HG03095 (cell line): Measurements from ENCODE around the gene CHM.
"Not testable (repeated sequence)": the region's sequence is repeated elsewhere in the genome, so short reads cannot be mapped to it uniquely, and the experiment has no call there.

Source experiments
- ATAC-seq: cut with Tn5 transposase; IDR thresholded peaks from one replicate; pipeline ENCODE4 v1.9.1; 2021; ENCODE audit warnings: moderate library complexity; ENCODE audit not compliant: unreplicated experiment

CHM gene

DNA sequence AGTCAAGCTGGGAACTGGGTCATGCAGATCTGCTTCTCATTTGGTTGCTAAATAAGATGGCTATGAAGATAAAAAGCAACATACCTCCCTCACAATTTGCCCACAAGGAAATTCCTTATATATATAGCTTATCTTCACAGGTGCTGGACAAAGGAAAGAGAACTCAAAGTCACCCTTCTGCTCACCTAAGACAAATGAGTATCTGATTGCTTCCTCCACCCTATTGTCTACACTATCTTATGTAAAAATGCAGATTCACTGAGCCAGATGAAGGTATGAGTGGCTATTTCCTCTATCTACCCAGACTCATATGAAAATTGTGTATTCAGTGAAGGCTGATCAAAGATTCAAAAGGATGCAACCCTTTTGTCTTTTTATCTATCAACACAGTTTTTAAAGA lies 50.8 kb downstream of the CHM start:
- no peak for ATAC-seq

DNA sequence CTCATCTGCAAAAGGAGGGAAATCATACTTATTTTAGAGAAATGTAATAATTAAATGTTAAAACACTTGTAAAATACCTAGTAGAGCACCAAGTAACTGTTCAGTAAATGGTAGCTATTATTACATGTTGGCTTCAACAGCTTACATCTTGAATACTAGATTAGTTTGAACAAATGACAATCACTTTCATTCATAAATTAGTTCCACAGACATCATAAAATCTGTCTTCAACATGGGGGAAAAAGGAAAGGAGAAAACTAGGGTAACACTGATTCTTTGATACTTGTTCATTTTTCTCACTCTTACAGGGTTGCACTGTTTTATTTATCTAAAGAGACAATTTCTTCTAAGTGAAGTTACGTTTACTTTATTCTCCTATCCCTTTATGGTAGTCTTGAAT lies 51.7 kb downstream of the CHM start:
- ATAC-seq: no peak

DNA sequence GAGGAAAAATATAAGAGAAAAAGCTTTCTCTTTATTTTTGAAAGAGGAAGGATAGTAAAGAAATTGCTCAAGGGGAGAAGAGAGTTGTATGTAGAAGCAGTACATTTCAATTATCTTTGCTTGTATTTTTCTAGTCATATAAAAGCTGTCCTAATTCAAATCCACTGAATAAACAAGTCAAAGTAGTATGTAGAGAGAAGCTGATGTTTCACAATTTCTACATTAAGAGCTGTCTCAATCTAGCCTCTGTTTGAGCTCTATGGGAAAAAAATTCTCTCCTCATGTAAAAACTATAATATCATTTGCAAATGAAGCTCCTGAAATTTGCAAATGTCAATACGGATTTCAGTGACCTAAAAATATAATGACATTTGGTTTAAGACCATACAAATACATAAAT lies 52.6 kb downstream of the CHM start:
- ATAC-seq: no peak

DNA sequence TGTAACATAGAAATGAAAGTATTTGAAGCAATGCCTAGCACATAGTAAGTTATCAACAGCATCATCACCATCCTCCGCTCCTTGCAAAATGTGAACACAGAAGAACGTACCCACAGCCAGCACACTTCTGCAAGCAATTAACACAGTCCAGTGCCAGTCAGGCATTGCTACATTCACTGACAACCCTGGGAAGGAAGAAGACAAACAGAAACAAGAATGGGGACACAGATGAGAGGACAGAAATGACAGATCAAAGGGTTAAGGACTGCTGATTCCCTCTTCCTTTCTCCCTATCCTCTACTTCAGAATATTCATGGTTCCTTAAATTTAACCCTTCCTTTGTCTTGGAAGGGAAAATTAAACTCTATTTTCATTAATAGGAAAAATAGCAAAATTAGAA lies 53.1 kb downstream of the CHM start:
- ATAC-seq: no peak

DNA sequence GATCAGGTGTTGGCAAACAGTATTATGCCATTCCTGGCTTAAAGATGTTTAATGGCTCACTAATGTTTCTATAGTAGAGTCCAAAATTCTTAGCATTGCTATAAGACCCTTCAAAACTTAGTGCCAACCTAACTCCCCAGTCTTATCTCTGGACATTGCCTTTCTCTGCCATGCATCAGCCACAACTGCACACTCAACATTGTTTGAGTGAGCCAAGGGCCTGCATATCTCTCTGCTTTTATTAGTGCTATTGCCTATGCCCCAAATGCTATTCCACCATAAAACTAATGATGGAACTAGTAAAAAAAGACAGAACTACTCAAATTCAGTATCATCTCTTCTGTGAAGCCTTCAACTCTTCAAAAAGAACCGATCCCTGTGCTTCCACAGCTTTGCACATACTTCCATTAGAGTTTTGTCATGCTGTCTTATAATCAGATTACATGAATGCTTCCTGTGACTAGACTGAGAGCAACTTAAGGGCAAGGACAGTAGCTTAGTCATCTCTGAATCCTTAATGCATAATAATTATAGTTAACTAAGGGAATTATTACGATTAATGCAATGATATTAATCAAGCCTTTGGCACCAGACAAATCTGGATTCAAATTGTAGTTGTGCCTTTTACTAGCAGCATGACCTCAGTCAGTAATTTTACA lies 53.7 kb downstream of the CHM start:
- no peak for ATAC-seq

DNA sequence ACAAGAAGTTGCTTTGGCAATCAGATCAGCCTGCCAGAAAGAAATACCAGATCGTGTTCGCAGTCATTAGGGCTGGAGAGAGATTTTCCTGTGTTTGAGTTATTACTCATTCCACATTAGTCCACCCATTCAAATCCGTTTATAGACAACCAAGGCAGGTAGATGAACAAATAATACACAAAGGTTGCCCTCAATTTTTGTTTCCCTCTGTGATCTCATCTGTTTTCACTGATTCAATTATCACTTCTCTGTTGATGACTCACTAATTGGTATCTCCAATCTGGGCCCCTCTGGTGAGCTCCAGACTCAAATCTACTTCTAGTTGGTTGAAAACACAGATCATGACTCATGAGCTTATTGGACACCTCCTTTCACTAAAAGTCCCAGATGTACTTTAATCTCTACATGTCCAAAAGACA lies 54.5 kb downstream of the CHM start:
- no peak for ATAC-seq

DNA sequence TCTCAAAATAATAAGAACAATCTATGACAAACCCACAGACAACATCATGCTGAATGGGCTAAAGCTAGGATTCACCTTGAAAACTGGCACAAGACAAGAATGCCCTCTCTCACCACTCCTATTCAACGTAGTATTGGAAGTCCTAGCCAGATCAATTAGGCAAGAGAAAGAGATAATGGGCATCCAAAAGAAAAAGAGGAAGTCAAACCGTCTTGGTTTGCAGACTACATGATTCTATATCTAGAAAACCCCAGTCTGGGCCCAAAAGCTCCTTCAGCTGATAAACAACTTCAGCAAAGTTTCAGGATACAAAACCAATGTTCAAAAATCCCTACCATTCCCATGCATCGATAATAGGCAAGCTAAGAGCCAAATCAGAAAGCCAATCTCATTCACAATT lies 59.0 kb downstream of the CHM start:
- no peak for ATAC-seq

DNA sequence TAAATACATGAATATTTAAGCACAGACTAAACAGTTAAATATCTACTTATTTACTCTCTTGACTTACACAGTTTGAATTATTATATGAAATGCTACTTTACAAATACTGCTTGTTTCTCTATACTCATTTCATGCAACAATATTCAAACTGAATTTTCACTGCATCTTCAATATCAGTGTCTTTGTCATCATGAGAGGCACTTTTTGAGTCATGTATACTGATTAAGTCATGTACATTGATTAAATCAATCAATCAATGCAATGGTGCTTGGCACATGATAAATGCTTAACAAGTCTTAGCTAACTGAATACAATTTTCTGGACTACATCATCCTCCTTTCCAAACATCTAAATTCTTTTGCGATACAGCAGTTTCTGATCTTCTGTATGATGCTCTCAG lies 67.1 kb downstream of the CHM start:
- ATAC-seq: no peak

DNA sequence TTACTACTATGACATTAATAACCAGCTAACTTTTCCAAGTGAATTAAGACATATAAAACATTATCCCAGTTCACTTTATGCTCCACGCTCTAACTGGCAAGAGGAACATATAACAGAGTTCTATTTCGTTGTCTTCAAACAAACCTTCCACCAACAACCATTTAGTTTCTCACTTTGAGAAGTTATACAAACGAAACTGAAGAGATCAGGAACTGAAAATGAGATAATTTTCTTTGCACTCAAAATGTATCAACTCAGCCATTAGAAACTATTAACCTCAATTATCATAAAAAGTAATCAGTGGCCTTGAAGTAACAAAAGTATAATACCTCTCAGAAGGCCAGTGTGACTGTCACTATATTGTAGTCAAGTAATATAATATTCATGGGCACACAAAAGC lies 70.1 kb downstream of the CHM start:
- ATAC-seq: peak; percentile 85

DNA sequence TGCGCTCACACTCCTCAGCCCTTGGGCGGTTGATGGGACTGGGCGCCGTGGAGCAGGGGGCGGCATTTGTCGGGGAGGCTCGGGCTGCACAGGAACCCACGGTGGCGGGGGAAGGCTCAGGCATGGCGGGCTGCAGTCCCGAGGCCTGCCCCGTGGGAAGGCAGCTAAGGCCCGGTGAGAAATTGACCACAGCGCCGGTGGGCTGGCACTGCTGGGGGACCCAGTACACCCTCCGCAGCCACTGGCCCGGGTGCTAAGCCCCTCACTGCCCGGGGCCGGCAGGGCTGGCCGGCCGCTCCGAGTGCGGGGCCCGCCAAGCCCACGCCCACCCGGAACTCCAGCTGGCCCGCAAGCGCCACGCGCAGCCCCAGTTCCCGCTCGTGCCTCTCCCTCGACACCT lies 75.0 kb downstream of the CHM start:
- ATAC-seq: not testable (repeated sequence)

DNA sequence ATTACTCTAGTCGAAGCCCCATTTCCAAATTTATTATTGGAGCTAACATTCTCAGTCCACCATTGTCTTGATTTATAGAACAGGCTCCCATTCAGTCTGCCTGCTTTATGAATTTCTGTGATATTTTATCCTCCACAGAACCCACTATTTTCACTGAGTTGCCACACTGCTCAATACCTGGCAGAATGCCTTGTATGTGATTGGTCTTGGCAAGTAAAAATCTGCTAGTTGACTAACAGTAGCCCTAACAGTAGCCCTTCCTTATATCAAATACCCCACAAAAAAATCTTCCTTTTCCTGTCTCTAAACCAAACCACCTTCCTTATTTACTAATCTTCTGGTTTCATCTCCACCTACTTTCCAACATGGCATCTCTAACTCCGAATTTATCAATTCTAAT lies 82.6 kb downstream of the CHM start:
- ATAC-seq: no peak

DNA sequence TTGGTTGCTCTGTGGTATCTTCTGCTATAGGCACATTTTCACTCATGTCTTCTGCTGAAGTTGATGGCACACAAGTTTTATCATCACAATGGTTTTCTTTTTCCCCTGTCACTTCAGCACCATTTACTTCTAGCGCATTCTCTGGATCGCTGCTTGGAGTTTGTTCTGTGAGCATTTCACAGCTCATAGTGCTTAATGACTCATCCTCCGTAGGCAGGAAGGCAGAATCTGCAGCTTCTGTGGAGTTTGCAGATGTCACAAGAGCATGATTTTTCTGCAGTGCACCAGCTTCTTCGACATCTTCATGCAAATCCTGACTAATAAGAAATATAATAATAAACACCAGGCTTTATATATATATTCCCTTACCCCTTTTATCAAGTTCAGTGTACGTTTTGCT lies 83.6 kb downstream of the CHM start:
- ATAC-seq: no peak

DNA sequence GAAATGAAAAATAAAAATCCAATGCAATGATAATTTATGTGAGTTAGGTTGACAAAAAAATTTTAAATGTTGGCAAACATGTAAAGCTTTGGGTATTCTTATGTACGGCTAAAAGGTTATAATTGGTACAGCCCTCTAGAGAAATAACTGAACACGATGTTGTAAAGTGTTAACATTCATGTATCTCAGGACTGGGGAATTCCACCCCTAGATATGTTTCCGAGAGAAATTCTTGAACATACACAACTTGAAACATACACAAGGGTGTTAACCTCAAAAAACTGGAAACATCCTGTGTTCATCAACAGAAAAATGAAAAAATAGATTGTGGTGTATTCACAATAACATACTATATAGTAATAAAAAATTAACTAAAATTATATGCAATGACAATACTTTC lies 91.8 kb downstream of the CHM start:
- no peak for ATAC-seq

DNA sequence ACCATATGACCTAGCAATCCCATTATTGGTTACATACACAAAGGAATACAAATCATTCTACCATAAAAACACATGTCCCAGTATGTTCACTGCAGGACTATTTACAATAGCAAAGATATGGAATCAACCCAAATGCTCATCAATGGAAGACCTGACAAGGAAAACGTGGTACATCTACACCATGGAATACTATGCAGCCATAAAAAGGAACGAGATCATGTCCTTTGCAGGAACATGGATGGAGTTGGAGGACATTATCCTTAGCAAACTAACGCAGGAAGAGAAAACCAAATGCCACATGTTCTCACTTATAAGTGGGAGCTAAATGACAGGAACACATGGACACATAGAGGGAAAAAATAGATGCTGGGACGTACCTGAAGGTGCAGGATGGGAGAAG lies 102.6 kb downstream of the CHM start:
- not testable (repeated sequence) for ATAC-seq

DNA sequence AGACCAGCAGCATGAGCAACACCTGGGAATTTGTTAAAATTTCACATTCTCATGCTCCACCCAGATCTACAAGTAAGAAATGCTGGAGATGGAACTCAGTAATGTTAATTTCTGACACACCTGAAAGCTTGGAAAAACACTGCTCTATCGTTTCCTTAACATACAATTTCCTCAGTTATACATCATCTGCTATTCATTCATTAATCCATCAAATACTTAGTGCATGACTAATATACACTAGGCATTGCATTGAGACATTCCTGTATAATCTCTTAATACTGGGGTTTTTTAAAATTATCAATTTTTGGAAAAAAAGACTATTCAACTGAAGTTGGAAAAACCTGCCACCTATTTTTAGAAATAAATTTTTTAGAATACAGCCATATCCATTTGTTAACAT lies 106.1 kb downstream of the CHM start:
- no peak for ATAC-seq

DNA sequence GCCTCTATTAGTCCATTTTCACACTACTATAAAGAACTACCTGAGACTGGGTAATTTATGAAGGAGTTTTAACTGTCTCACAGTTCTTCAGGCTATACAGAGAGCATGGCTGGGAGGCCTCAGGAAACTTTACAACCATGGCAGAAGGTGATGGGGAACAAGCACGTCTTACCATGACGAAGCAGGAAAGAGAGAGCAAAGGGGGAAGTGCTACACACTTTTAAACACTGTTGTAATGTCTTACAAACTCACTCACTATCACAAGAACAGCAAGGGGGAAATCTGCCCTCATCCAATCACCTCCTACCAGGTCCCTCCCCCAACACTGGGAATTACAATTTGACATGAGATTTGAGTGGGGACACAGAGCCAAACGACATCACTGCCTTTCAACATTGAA lies 107.4 kb downstream of the CHM start:
- ATAC-seq: not testable (repeated sequence)

DNA sequence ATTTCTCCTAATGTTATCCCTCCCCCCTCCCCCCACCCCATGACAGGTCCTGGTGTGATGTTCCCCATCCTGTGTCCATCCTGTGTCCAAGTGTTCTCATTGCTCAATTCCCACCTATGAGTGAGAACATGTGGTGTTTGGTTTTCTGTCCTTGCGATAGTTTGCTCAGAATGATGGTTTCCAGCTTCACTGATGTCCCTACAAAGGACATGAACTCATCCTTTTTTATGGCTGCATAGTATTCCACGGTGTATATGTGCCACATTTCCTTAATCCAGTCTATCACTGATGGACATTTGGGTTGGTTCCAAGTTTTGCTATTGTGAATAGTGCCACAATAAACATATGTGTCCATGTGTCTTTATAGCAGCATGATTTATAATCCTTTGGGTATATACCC lies 113.0 kb downstream of the CHM start:
- not testable (repeated sequence) for ATAC-seq

DNA sequence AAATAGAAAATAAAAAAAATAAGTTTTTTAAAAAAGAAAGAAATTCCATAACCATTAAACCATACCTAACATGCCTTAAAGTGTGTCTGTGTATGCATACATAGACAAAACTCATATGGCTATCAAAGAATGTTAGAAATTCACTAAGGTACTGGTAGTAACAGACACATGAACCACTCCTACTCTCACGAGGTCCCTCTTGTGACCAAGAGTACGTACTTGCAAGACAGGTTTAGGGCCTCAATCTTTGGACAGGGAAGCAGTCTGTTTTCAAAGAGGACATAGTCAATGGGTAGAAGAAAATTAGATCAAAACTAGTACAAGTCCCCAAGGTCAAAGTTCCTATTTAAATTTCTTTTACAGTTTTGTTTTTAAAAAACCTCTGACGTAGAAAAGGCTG lies 117.3 kb downstream of the CHM start:
- ATAC-seq: no peak

DNA sequence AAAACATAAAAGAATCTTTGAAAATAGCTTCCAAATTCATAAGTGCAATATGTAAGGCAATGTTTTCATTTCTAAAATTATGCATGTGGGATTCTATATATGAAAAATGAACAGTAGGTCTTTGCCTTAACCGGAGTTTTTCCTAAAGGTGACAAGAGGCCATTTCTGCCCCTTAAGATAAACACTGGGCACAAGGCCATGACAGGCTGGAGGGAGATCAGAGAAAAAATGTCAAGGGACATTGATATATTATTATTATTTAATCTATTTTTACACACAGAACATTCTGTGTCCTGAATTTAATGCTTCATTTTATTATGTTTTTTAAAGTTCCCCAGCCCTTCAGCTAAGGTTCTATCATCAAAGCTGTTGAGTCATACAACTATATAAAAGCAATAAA lies 118.8 kb downstream of the CHM start:
- ATAC-seq: no peak

DNA sequence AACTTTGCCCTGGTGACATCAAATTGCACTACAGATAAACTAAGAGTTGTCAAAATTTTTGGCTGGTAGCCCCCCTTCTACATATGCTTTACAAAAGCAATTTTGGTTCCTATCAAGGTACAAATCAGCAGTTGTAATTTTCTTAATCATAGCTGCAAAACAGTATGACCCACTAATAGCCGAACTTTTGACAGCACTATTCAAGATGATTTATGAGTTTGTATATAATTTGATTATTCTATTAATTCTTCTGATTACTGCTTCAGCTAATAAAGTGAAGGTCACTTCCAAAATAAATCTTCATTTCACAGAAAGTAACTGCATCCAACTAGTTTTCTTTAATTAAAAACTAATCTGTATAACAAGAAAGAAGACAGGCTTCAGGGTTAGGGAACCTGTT lies 119.6 kb downstream of the CHM start:
- no peak for ATAC-seq

DNA sequence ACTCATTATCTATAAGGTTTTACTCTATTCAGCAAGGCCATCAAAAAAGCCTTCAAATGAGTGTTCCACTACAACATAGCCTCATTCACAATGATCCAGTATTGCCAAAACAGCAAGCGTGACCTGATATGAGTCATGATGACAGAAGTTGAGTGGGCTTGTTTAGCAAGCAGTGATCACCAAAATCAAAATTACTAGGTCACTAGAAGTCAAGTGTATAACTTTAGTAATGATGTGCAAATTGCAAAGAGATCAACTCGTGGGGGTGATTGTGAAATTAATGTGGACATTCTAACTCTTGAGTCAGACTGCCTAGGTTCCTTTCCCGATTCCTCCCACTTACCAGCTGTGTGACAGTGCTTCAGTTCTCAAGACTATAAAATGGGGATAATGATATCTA lies 124.5 kb downstream of the CHM start:
- no peak for ATAC-seq

DNA sequence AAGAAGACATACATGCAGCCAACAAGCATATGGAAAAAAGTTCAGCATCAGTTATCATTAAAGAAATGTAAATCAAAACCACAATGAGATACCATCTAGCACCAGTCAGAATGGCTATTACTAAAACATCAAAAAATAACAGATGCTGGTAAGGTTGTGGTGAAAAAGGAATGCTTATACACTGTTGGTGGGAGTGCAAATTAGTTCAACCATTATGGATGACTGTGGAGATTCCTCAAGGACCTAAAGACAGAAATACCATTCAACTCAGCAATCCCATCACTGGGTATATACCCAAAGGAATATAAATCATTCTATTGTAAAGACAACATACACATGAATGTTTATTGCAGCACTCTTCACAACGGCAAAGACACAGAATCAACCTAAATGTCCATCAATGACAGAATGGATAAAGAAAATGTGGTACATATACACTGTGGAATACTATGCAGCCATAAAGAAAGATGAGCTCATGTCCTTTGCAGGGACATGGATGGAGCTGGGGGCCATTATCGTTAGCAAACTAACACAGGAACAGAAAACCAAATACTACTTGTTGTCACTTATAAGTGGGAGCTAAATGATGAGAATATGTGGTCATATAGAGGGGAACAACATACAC lies 130.6 kb downstream of the CHM start:
- not testable (repeated sequence) for ATAC-seq

DNA sequence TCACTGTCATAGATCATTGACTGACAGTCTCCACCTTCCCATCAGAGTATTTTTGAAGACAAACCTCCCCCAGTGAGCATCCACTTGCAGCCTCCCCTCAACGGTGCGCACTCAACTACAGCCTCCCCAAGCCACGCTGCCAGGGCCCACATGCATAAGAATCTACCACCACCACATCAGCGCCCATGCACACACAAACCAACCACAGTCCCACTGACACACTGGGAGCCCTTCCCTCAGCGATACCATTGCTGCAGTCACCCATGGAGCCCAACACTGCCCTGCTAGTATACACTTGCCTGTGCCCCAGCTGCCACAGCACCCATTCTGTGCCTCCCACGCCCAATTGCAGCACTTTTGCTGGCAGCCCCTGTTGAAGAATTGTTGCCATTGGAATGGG lies 132.9 kb downstream of the CHM start:
- no peak for ATAC-seq
